RWPE2 (cell line): ENCODE measurements around the gene CCR5AS.

Experiments used
- ATAC-seq: fragments of 200-7000 bp; cut with Tn5 transposase; 3 replicates; pipeline ENCODE4 v1.9.1; 2021; ENCODE audit warnings: low read depth
- DNase-seq: peaks from one replicate; pipeline ENCODE4 v3.0.0-alpha.2; 2020; ENCODE audit warnings: low spot score
- H3K27ac ChIP-seq: fragments of 450-650 bp; 2 replicates; pipeline ENCODE4 v1.5.1; 2017; ENCODE audit warnings: mild to moderate bottlenecking; ENCODE audit not compliant: poor library complexity, severe bottlenecking
- H3K27me3 ChIP-seq: fragments of 250-450 bp; sonication (Bioruptor Pico); 2 replicates; pipeline ENCODE4 v1.5.1; 2021; ENCODE audit warnings: mild to moderate bottlenecking, moderate library complexity; ENCODE audit not compliant: insufficient read depth, poor library complexity, severe bottlenecking
- H3K36me3 ChIP-seq: fragments of 250-450 bp; sonication (Bioruptor Pico); 2 replicates; pipeline ENCODE4 v1.5.1; 2020; ENCODE audit warnings: low read depth, mild to moderate bottlenecking, moderate library complexity
- H3K4me1 ChIP-seq: fragments of 250-450 bp; sonication (Bioruptor Pico); 2 replicates; pipeline ENCODE4 v1.5.1; 2021; ENCODE audit warnings: mild to moderate bottlenecking, moderate library complexity; ENCODE audit not compliant: insufficient read depth, poor library complexity, severe bottlenecking
- H3K4me3 ChIP-seq: fragments of 250-450 bp; sonication (Bioruptor Pico); 2 replicates; pipeline ENCODE4 v1.5.1; 2021; ENCODE audit warnings: mild to moderate bottlenecking, moderate library complexity; ENCODE audit not compliant: severe bottlenecking
- H3K9me3 ChIP-seq: fragments of 250-450 bp; sonication (Bioruptor Pico); 2 replicates; pipeline ENCODE4 v1.5.1; 2021; ENCODE audit warnings: mild to moderate bottlenecking, moderate library complexity; ENCODE audit not compliant: severe bottlenecking
- CTCF ChIP-seq: fragments of 450-650 bp; IDR thresholded peaks from one replicate; pipeline ENCODE4 v1.5.1; 2017; ENCODE audit warnings: mild to moderate bottlenecking, moderate library complexity; ENCODE audit not compliant: poor library complexity, severe bottlenecking

The CCR5AS gene

GRCh38 chr3:46380471-46381221, 26.2 kb downstream of the CCR5AS start:
- H3K9me3 ChIP-seq = no peaks in the 10 kb centered on the region
- no peak overlapping the region for H3K4me3 ChIP-seq
- no peaks in the 10 kb centered on the region for H3K27me3 ChIP-seq
- no peak overlapping the region for H3K27ac ChIP-seq
- no peak for TF ChIP-seq CTCF
- H3K4me1 ChIP-seq = no peaks in the 10 kb centered on the region
- ATAC-seq (peak; percentile 29; the same call in 1 of the 3 replicates), DNase-seq (no peak)
- H3K36me3 ChIP-seq = no peaks in the 10 kb centered on the region

GRCh38 chr3:46378426-46378942, 28.4 kb downstream of the CCR5AS start:
- H3K9me3 ChIP-seq = no peaks in the 10 kb centered on the region
- no peak for DNase-seq
- H3K4me1 ChIP-seq = no peaks in the 10 kb centered on the region
- peaks cover 12% of the 10 kb centered on the region for H3K27me3 ChIP-seq
- H3K36me3 ChIP-seq = no peaks in the 10 kb centered on the region
- peak; percentile 88 for TF ChIP-seq CTCF
- ATAC-seq = peak; percentile 77
- H3K4me3 ChIP-seq = no peak overlapping the region
- no peak overlapping the region for H3K27ac ChIP-seq

GRCh38 chr3:46375814-46376213, 31.1 kb downstream of the CCR5AS start:
- no peak overlapping the region for H3K4me3 ChIP-seq
- no peak for ATAC-seq
- no peak overlapping the region for H3K27ac ChIP-seq

GRCh38 chr3:46375218-46375617, 31.6 kb downstream of the CCR5AS start:
- no peaks in the 10 kb centered on the region for H3K4me1 ChIP-seq
- H3K4me3 ChIP-seq = no peak overlapping the region
- H3K36me3 ChIP-seq = no peaks in the 10 kb centered on the region
- DNase-seq (no peak), ATAC-seq (no peak)
- H3K9me3 ChIP-seq = no peaks in the 10 kb centered on the region
- no peak for TF ChIP-seq CTCF
- H3K27ac ChIP-seq = no peak overlapping the region
- H3K27me3 ChIP-seq = peaks cover 14% of the 10 kb centered on the region

More at GRCh38 chr3:46375814-46376213, 31.1 kb downstream of the CCR5AS start:
- Histone ChIP-seq H3K36me3 (no peaks in the 10 kb centered on the region), H3K9me3 (no peaks in the 10 kb centered on the region), H3K4me1 (no peaks in the 10 kb centered on the region), H3K27me3 (peaks cover 13% of the 10 kb centered on the region)
- TF ChIP-seq CTCF = no peak
- DNase-seq = no peak

- no peak for TF ChIP-seq CTCF
- ATAC-seq (no peak), DNase-seq (no peak)
- Histone ChIP-seq H3K4me1 (no peaks in the 10 kb centered on the region), H3K27me3 (peaks cover 14% of the 10 kb centered on the region), H3K9me3 (no peaks in the 10 kb centered on the region), H3K4me3 (no peak overlapping the region), H3K36me3 (no peaks in the 10 kb centered on the region), H3K27ac (no peak overlapping the region)
Measured at GRCh38 chr3:46374755-46375154, 32.1 kb downstream of the CCR5AS start.
